Nephron progenitor cell (in vitro differentiated cells): ENCODE measurements around the gene OR2AE1.

Source experiments
- DNase-seq: peaks from one replicate; pipeline ENCODE4 v3.0.0; 2021
- H3K27ac Mint-ChIP-seq: 2 replicates; pipeline ENCODE4 v1.8.0; 2021; ENCODE audit warnings: mild to moderate bottlenecking, moderate library complexity, mixed read lengths
- H3K27me3 Mint-ChIP-seq: 2 replicates; pipeline ENCODE4 v1.8.0; 2021; ENCODE audit warnings: mild to moderate bottlenecking, low read depth, mixed read lengths; ENCODE audit not compliant: poor library complexity
- H3K36me3 Mint-ChIP-seq: 2 replicates; pipeline ENCODE4 v1.8.0; 2021; ENCODE audit warnings: low read depth, mixed read lengths
- H3K4me1 Mint-ChIP-seq: 2 replicates; pipeline ENCODE4 v1.8.0; 2021; ENCODE audit warnings: mixed read lengths
- H3K4me3 Mint-ChIP-seq: 2 replicates; pipeline ENCODE4 v1.8.0; 2021; ENCODE audit warnings: mild to moderate bottlenecking, moderate library complexity, mixed read lengths
- H3K9me3 Mint-ChIP-seq: 2 replicates; pipeline ENCODE4 v1.8.0; 2021; ENCODE audit warnings: mild to moderate bottlenecking, moderate library complexity, mixed read lengths
- CTCF ChIP-seq: fragments of 200-600 bp; sonication (generic); IDR thresholded peaks from 2 replicates; pipeline ENCODE4 v1.5.0; 2021; ENCODE audit warnings: antibody characterized with exemption

Gene OR2AE1

GRCh38 chr7:99910976-99911375 is 34.1 kb upstream of the OR2AE1 start:
- peaks cover 19% of the 10 kb centered on the region for H3K27me3 Mint-ChIP-seq
- TF ChIP-seq CTCF: no peak
- H3K9me3 Mint-ChIP-seq: no peaks in the 10 kb centered on the region
- no peak for DNase-seq
- H3K27ac Mint-ChIP-seq: no peak overlapping the region
- no peaks in the 10 kb centered on the region for H3K4me1 Mint-ChIP-seq
- H3K4me3 Mint-ChIP-seq: no peak overlapping the region
- H3K36me3 Mint-ChIP-seq: no peaks in the 10 kb centered on the region

- Mint-ChIP-seq H3K36me3 (no peaks in the 10 kb centered on the region), H3K4me1 (no peaks in the 10 kb centered on the region), H3K9me3 (no peaks in the 10 kb centered on the region), H3K4me3 (no peak overlapping the region), H3K27me3 (peaks cover 9% of the 10 kb centered on the region), H3K27ac (no peak overlapping the region)
- no peak for DNase-seq
- no peak for TF ChIP-seq CTCF
Observed at GRCh38 chr7:99901581-99901980, 24.7 kb upstream of the OR2AE1 start.

- no peak for TF ChIP-seq CTCF
- no peaks in the 10 kb centered on the region for H3K36me3 Mint-ChIP-seq
- H3K9me3 Mint-ChIP-seq: no peaks in the 10 kb centered on the region
Observed at GRCh38 chr7:99899830-99900519, 23.1 kb upstream of the OR2AE1 start.

GRCh38 chr7:99898836-99899235 is 22.0 kb upstream of the OR2AE1 start:
- H3K27me3 Mint-ChIP-seq: peaks cover 22% of the 10 kb centered on the region
- H3K36me3 Mint-ChIP-seq: no peaks in the 10 kb centered on the region
- no peaks in the 10 kb centered on the region for H3K4me1 Mint-ChIP-seq
- no peaks in the 10 kb centered on the region for H3K9me3 Mint-ChIP-seq
- DNase-seq: no peak
- no peak overlapping the region for H3K4me3 Mint-ChIP-seq
- TF ChIP-seq CTCF: no peak
- no peak overlapping the region for H3K27ac Mint-ChIP-seq

More at GRCh38 chr7:99899830-99900519, 23.1 kb upstream of the OR2AE1 start:
- no peak overlapping the region for H3K27ac Mint-ChIP-seq
- H3K27me3 Mint-ChIP-seq: peaks cover 12% of the 10 kb centered on the region
- no peak for DNase-seq
- H3K4me1 Mint-ChIP-seq: no peaks in the 10 kb centered on the region
- no peak overlapping the region for H3K4me3 Mint-ChIP-seq

- TF ChIP-seq CTCF: no peak
- H3K4me1 Mint-ChIP-seq: no peaks in the 10 kb centered on the region
Observed at GRCh38 chr7:99898023-99898357, 21.2 kb upstream of the OR2AE1 start.

GRCh38 chr7:99897322-99898022 is 20.6 kb upstream of the OR2AE1 start:
- DNase-seq: no peak
- TF ChIP-seq CTCF: no peak
- no peaks in the 10 kb centered on the region for H3K4me1 Mint-ChIP-seq
- no peaks in the 10 kb centered on the region for H3K9me3 Mint-ChIP-seq
- peaks cover 27% of the 10 kb centered on the region for H3K27me3 Mint-ChIP-seq
- H3K4me3 Mint-ChIP-seq: no peak overlapping the region
- H3K36me3 Mint-ChIP-seq: no peaks in the 10 kb centered on the region
- no peak overlapping the region for H3K27ac Mint-ChIP-seq

More at GRCh38 chr7:99898023-99898357, 21.2 kb upstream of the OR2AE1 start:
- H3K27ac Mint-ChIP-seq: no peak overlapping the region
- no peak overlapping the region for H3K4me3 Mint-ChIP-seq
- peaks cover 24% of the 10 kb centered on the region for H3K27me3 Mint-ChIP-seq
- DNase-seq: no peak
- H3K36me3 Mint-ChIP-seq: no peaks in the 10 kb centered on the region
- H3K9me3 Mint-ChIP-seq: no peaks in the 10 kb centered on the region
